22Rv1 (cell line): ENCODE data around the gene DLG5.

Experiments
- CTCF ChIP-seq: fragments of 450-650 bp; IDR thresholded peaks from 2 replicates; pipeline ENCODE4 v1.5.1; 2017; ENCODE audit warnings: mild to moderate bottlenecking
- ZFX ChIP-seq: fragments of 450-650 bp; IDR thresholded peaks from 2 replicates; pipeline ENCODE4 v1.6.1; 2017; ENCODE audit warnings: antibody characterized with exemption, borderline replicate concordance

- TF ChIP-seq CTCF (no peak), ZFX (no peak)
Measured at GRCh38 chr10:77913090-77913489, 13.5 kb downstream of the DLG5 start.
